ENCODE data around the gene PRKCB.

GRCh38 chr16:24198807-24199533 lies 363.2 kb downstream of the PRKCB start:
- TF ChIP-seq CTCF (IDR thresholded peaks at IDR 0.05) (no peak), POLR2A (IDR thresholded peaks at IDR 0.05) (no peak)

All from testis (tissue), 2 donors.